Upper lobe of left lung (tissue), 6 donors: ENCODE data around the gene RASL10B. TPM values are rescaled to one million over a fixed set of nuclear protein-coding genes. Genes with fewer than 3 reads are reported as not detected.

Experiments
- ATAC-seq, 2 donors: fragments of 200-7000 bp; cut with Tn5 transposase; one replicate each; pipeline ENCODE4 v1.9.1; 2022; ENCODE audit warnings: mild to moderate bottlenecking in 2 of 2, moderate library complexity in 2 of 2; ENCODE audit not compliant: low FRiP score in 2 of 2
- DNase-seq, 2 donors: peaks; one replicate each; pipeline ENCODE4 v3.0.0-alpha.2; 2019 to 2020
- H3K27ac ChIP-seq, 4 donors: fragments of 200-600 bp; sonication (generic); one replicate each; pipeline ENCODE4 v1.5.1; 2016 to 2019
- H3K27me3 ChIP-seq, 4 donors: fragments of 200-600 bp; sonication (generic); one replicate each; pipeline ENCODE4 v1.5.1; 2017 to 2019
- H3K36me3 ChIP-seq, 4 donors: fragments of 200-600 bp; sonication (generic); one replicate each; pipeline ENCODE4 v1.5.1; 2016 to 2019
- H3K4me1 ChIP-seq, 4 donors: fragments of 200-600 bp; sonication (generic); one replicate each; pipeline ENCODE4 v1.5.1; 2018 to 2019
- H3K4me3 ChIP-seq, 4 donors: fragments of 200-600 bp; sonication (generic); one replicate each; pipeline ENCODE4 v1.5.1; 2017 to 2019; ENCODE audit warnings: mild to moderate bottlenecking in 2 of 4, moderate library complexity in 1 of 4
- H3K9me3 ChIP-seq, 4 donors: fragments of 200-600 bp; sonication (generic); one replicate each; pipeline ENCODE4 v1.5.1; 2018 to 2019
- CTCF ChIP-seq, 6 experiments: fragments of 450-650 bp in 4 of 6; fragments of 200-600 bp in 2 of 6; sonication (generic) in 2 of 6; IDR thresholded peaks; one replicate each; pipeline ENCODE4 v1.5.1; 2016 to 2019; ENCODE audit warnings: antibody characterized with exemption in 6 of 6
- EP300 ChIP-seq, 4 donors: sonication (generic); formaldehyde crosslinking; IDR thresholded peaks; one replicate each; pipeline ENCODE4 v1.5.1; 2017; ENCODE audit warnings: antibody characterized with exemption in 4 of 4, control low read depth in 2 of 4
- POLR2A ChIP-seq, 4 donors: fragments of 450-650 bp; IDR thresholded peaks; one replicate each; pipeline ENCODE4 v1.5.1; 2016 to 2017; ENCODE audit warnings: antibody characterized with exemption in 4 of 4, mild to moderate bottlenecking in 2 of 4
- POLR2AphosphoS5 ChIP-seq, 2 donors: sonication (generic); formaldehyde crosslinking; IDR thresholded peaks; one replicate each; pipeline ENCODE4 v1.5.1; 2017; ENCODE audit warnings: antibody characterized with exemption in 2 of 2
- WGBS, 2 donors: methylation state at CpG; one replicate each; pipeline ENCODE4 v1.1.5; 2017 to 2018; 5-methylcytosine and 5-hydroxymethylcytosine counted together
- total RNA-seq, 6 donors: library from RNA; depleted of rRNA in 4 of 6; stranded (reverse); fragments of >200 nt in 4 of 6; gene quantifications; one replicate each; pipeline versions ENCODE4 v1.1.0 to v1.2.1, GENCODE V29; 2016 to 2021
- donor health status: DM: no; HTN: no; CAD: no; lungs with moderate emphysema.
- donor health status: DM: no; HTN: yes; CAD: no; lungs with severe emphysema.

Gene RASL10B
- total RNA-seq, 6 donors from 2014 or later: 1.0 to 4.1 (median 1.7) TPM

GRCh38 chr17:35775039-35775438 lies 43.6 kb downstream of the RASL10B start:
- Histone ChIP-seq H3K27me3 (no peaks in the 10 kb centered on the region), H3K36me3 (no peaks in the 10 kb centered on the region), H3K27ac (peak overlapping the region; percentile 54 to 82 (median 74)), H3K9me3 (no peaks in the 10 kb centered on the region), H3K4me1 (peaks cover 36 to 63% (median 59%) of the 10 kb centered on the region in 4 donors), H3K4me3 (no peak overlapping the region)
- 48 to 66% methylated on average over 4 to 5 of the region's 5 CpGs for WGBS, 2 donors
- ATAC-seq (no peak), DNase-seq (no peak)
- TF ChIP-seq EP300 (IDR thresholded peaks at IDR 0.05) (no peak), POLR2AphosphoS5 (IDR thresholded peaks at IDR 0.05) (no peak)

GRCh38 chr17:35775583-35775982 lies 44.1 kb downstream of the RASL10B start:
- Histone ChIP-seq H3K27me3 (no peaks in the 10 kb centered on the region), H3K36me3 (no peaks in the 10 kb centered on the region), H3K9me3 (no peaks in the 10 kb centered on the region), H3K27ac (peak overlapping the region in 3 of 4 donors; percentile 22 to 82 (median 78)), H3K4me1 (peaks cover 36 to 63% (median 59%) of the 10 kb centered on the region in 4 donors), H3K4me3 (no peak overlapping the region)
- ATAC-seq: no peak
- WGBS, 2 donors: 38 to 46% methylated on average over 6 of the region's 6 CpGs
- no peak for TF ChIP-seq POLR2A (IDR thresholded peaks at IDR 0.05)
- TF ChIP-seq POLR2AphosphoS5 (IDR thresholded peaks at IDR 0.05): no peak
- TF ChIP-seq EP300 (IDR thresholded peaks at IDR 0.05): no peak
- TF ChIP-seq CTCF (IDR thresholded peaks at IDR 0.05): no peak
- DNase-seq: no peak

GRCh38 chr17:35778641-35779196 lies 47.3 kb downstream of the RASL10B start:
- ATAC-seq: no peak
- WGBS, 2 donors: 81 to 88% methylated on average over 16 of the region's 16 CpGs
- no peaks in the 10 kb centered on the region for H3K9me3 ChIP-seq
- TF ChIP-seq POLR2A (IDR thresholded peaks at IDR 0.05) (no peak), EP300 (IDR thresholded peaks at IDR 0.05) (no peak), POLR2AphosphoS5 (IDR thresholded peaks at IDR 0.05) (no peak)
- DNase-seq: peak in 1 of 2 donors; percentile 42
- H3K4me1 ChIP-seq: peaks cover 42 to 73% (median 65%) of the 10 kb centered on the region in 4 donors
- H3K4me3 ChIP-seq: no peak overlapping the region
- H3K36me3 ChIP-seq: no peaks in the 10 kb centered on the region
- peak overlapping the region; percentile 46 to 88 (median 66) for H3K27ac ChIP-seq
- H3K27me3 ChIP-seq: no peaks in the 10 kb centered on the region

GRCh38 chr17:35780950-35781349 lies 49.5 kb downstream of the RASL10B start:
- WGBS, 2 donors: 72 to 74% methylated on average over 3 of the region's 3 CpGs
- no peaks in the 10 kb centered on the region for H3K36me3 ChIP-seq
- H3K27ac ChIP-seq: peak overlapping the region in 1 of 4 donors; percentile 15
- TF ChIP-seq POLR2AphosphoS5 (IDR thresholded peaks at IDR 0.05) (no peak), POLR2A (IDR thresholded peaks at IDR 0.05) (no peak), CTCF (IDR thresholded peaks at IDR 0.05) (no peak), EP300 (IDR thresholded peaks at IDR 0.05) (no peak)
- H3K4me3 ChIP-seq: no peak overlapping the region
- DNase-seq: no peak
- H3K4me1 ChIP-seq: peaks cover 30 to 67% (median 55%) of the 10 kb centered on the region in 4 donors
- H3K9me3 ChIP-seq: no peaks in the 10 kb centered on the region
- no peak for ATAC-seq
- no peaks in the 10 kb centered on the region for H3K27me3 ChIP-seq

GRCh38 chr17:35784895-35785294 lies 53.5 kb downstream of the RASL10B start:
- no peak overlapping the region for H3K4me3 ChIP-seq
- WGBS, 2 donors: 79 to 92% methylated on average over 2 of the region's 2 CpGs
- DNase-seq (peak in 1 of 2 donors; percentile 48), ATAC-seq (peak in 1 of 2 donors; percentile 3)
- TF ChIP-seq EP300 (IDR thresholded peaks at IDR 0.05) (no peak), POLR2A (IDR thresholded peaks at IDR 0.05) (no peak), POLR2AphosphoS5 (IDR thresholded peaks at IDR 0.05) (no peak), CTCF (IDR thresholded peaks at IDR 0.05) (no peak)
- no peaks in the 10 kb centered on the region for H3K36me3 ChIP-seq
- peak overlapping the region; percentile 71 to 81 (median 78) for H3K27ac ChIP-seq
- H3K4me1 ChIP-seq: peaks cover 29 to 51% (median 38%) of the 10 kb centered on the region in 4 donors
- no peaks in the 10 kb centered on the region for H3K9me3 ChIP-seq
- H3K27me3 ChIP-seq: no peaks in the 10 kb centered on the region
